Measurements from ENCODE around the gene IQUB.
A peak's percentile ranks its signal among the peaks of the same experiment; 100 is the strongest.
"Not testable (repeated sequence)": the region's sequence is repeated elsewhere in the genome, so short reads cannot be mapped to it uniquely, and the experiment has no call there.

The IQUB gene

GRCh38 chr7:123533929-123534382, 439 bp downstream of the IQUB start:
- in situ Hi-C loops (cut with HindIII; ENCODE audit: low pct_unique_long_range_greater_than_20kb, low sequenced_read_pairs) = no loop called here
- DNase-seq (ENCODE audit: low read depth in 1 of 2, low spot score in 1 of 2) = no peak
- TF ChIP-seq JUND (IDR thresholded peaks at IDR 0.05; ENCODE audit: low read depth) = no peak

- TF ChIP-seq JUND (IDR thresholded peaks at IDR 0.05; ENCODE audit: low read depth) = no peak
- peak in 1 of 2 experiments; percentile 24 for DNase-seq (ENCODE audit: low read depth in 1 of 2, low spot score in 1 of 2)
- in situ Hi-C loops (cut with HindIII; ENCODE audit: low pct_unique_long_range_greater_than_20kb, low sequenced_read_pairs) = no loop called here
Observed at GRCh38 chr7:123533553-123533917, 860 bp downstream of the IQUB start.

GRCh38 chr7:123532788-123533552, 1.4 kb downstream of the IQUB start:
- DNase-seq (ENCODE audit: low read depth in 1 of 2, low spot score in 1 of 2) = peak in 1 of 2 experiments; percentile 30
- in situ Hi-C loops (cut with HindIII; ENCODE audit: low pct_unique_long_range_greater_than_20kb, low sequenced_read_pairs) = not testable (repeated sequence)

GRCh38 chr7:123532343-123532742, 2.1 kb downstream of the IQUB start:
- in situ Hi-C loops (cut with HindIII; ENCODE audit: low pct_unique_long_range_greater_than_20kb, low sequenced_read_pairs) = not testable (repeated sequence)
- peak in 1 of 2 experiments; percentile 20 for DNase-seq (ENCODE audit: low read depth in 1 of 2, low spot score in 1 of 2)

- in situ Hi-C loops (cut with HindIII; ENCODE audit: low pct_unique_long_range_greater_than_20kb, low sequenced_read_pairs); DNase-seq (ENCODE audit: low read depth in 1 of 2, low spot score in 1 of 2): not testable (repeated sequence)
Observed at GRCh38 chr7:123530035-123530591, 4.3 kb downstream of the IQUB start.

- in situ Hi-C loops (cut with HindIII; ENCODE audit: low pct_unique_long_range_greater_than_20kb, low sequenced_read_pairs) = no loop called here
- no peak for TF ChIP-seq JUND (IDR thresholded peaks at IDR 0.05; ENCODE audit: low read depth)
- DNase-seq (ENCODE audit: low read depth in 1 of 2, low spot score in 1 of 2) = no peak
Observed at GRCh38 chr7:123528265-123528664, 6.1 kb downstream of the IQUB start.

DNA sequence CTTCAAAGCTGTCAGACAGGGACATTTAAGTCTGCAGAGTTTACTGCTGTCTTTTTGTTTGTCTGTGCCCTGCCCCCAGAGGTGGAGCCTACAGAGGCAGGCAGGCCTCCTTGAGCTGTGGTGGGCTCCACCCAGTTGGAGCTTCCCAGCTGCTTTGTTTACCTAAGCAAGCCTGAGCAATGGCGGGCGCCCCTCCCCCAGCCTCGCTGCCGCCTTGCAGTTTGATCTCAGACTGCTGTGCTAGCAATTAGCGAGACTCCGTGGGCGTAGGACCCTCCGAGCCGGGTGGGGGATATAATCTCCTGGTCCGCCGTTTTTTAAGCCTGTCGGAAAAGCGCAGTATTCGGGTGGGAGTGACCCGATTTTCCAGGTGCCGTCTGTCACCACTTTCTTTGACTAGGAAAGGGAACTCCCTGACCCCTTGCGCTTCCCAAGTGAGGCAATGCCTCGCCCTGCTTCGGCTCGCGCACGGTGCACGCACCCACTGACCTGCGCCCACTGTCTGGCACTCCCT, 6.6 kb downstream of the IQUB start:
- in situ Hi-C loops (cut with HindIII; ENCODE audit: low pct_unique_long_range_greater_than_20kb, low sequenced_read_pairs); DNase-seq (ENCODE audit: low read depth in 1 of 2, low spot score in 1 of 2): not testable (repeated sequence)

DNA sequence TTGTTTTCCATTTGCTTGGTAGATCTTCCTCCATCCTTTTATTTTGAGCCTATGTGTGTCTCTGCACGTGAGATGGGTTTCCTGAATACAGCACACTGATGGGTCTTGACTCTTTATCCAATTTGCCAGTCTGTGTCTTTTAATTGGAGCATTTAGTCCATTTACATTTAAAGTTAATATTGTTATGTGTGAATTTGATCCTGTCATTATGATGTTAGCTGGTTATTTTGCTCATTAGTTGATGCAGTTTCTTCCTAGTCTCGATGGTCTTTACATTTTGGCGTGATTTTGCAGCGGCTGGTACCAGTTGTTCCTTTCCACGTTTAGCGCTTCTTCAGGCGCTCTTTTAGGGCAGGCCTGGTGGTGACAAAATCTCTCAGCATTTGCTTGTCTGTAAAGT, 7.9 kb downstream of the IQUB start:
- DNase-seq (ENCODE audit: low read depth in 1 of 2, low spot score in 1 of 2); in situ Hi-C loops (cut with HindIII; ENCODE audit: low pct_unique_long_range_greater_than_20kb, low sequenced_read_pairs): not testable (repeated sequence)

- TF ChIP-seq JUND (IDR thresholded peaks at IDR 0.05; ENCODE audit: low read depth) = no peak
- in situ Hi-C loops (cut with HindIII; ENCODE audit: low pct_unique_long_range_greater_than_20kb, low sequenced_read_pairs) = no loop called here
- DNase-seq (ENCODE audit: low read depth in 1 of 2, low spot score in 1 of 2) = no peak
Observed at GRCh38 chr7:123522066-123522465, 12.3 kb downstream of the IQUB start.

GRCh38 chr7:123505221-123505620, 29.2 kb downstream of the IQUB start:
- no peak for TF ChIP-seq JUND (IDR thresholded peaks at IDR 0.05; ENCODE audit: low read depth)
- DNase-seq (ENCODE audit: low read depth in 1 of 2, low spot score in 1 of 2) = no peak
- in situ Hi-C loops (cut with HindIII; ENCODE audit: low pct_unique_long_range_greater_than_20kb, low sequenced_read_pairs) = no loop called here

GRCh38 chr7:123502201-123502600, 32.2 kb downstream of the IQUB start:
- TF ChIP-seq JUND (IDR thresholded peaks at IDR 0.05; ENCODE audit: low read depth) = no peak

GRCh38 chr7:123500878-123501489, 33.4 kb downstream of the IQUB start:
- in situ Hi-C loops (cut with HindIII; ENCODE audit: low pct_unique_long_range_greater_than_20kb, low sequenced_read_pairs) = no loop called here
- no peak for DNase-seq (ENCODE audit: low read depth in 1 of 2, low spot score in 1 of 2)
- no peak for TF ChIP-seq JUND (IDR thresholded peaks at IDR 0.05; ENCODE audit: low read depth)

More at GRCh38 chr7:123502201-123502600, 32.2 kb downstream of the IQUB start:
- no peak for DNase-seq (ENCODE audit: low read depth in 1 of 2, low spot score in 1 of 2)
- in situ Hi-C loops (cut with HindIII; ENCODE audit: low pct_unique_long_range_greater_than_20kb, low sequenced_read_pairs) = no loop called here

- no peak for TF ChIP-seq JUND (IDR thresholded peaks at IDR 0.05; ENCODE audit: low read depth)
- DNase-seq (ENCODE audit: low read depth in 1 of 2, low spot score in 1 of 2) = no peak
- in situ Hi-C loops (cut with HindIII; ENCODE audit: low pct_unique_long_range_greater_than_20kb, low sequenced_read_pairs) = no loop called here
Observed at GRCh38 chr7:123499211-123499970, 35.0 kb downstream of the IQUB start.

All from T47D (cell line).